KBM-7 (cell line): ENCODE results near the gene PITRM1.

ENCODE experiments used
- DNase-seq: peaks from one replicate; pipeline ENCODE4 v3.0.0-alpha.2; 2015
- in situ Hi-C: fragments of 300-500 bp; cut with MboI; formaldehyde crosslinking; loops from 2 replicates; pipeline ENCODE4 v1.14.3; 2020; ENCODE audit warnings: low sequenced_read_pairs, low pct_unique_long_range_greater_than_20kb, mixed read lengths

Gene PITRM1

DNA sequence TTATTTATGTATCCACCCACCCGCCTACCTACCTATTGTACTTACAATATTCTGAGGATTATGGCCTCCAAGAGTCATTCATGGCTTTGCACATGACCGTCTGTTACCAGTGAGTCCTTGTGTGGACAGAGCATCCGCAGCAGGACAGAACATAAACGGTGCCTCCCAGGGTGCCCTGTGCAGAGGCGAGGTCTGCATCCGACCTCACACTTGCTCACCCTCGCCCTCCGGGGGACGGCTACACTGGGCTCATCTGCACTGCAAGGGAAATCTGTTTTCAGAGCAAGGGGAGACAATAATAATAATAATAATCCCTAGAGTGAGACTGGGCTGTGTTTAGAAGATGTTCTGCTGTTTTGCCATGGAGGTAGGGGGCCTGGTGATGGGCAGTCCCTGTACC lies 75.4 kb downstream of the PITRM1 start:
- no peak for DNase-seq
- in situ Hi-C loops = no loop called here

DNA sequence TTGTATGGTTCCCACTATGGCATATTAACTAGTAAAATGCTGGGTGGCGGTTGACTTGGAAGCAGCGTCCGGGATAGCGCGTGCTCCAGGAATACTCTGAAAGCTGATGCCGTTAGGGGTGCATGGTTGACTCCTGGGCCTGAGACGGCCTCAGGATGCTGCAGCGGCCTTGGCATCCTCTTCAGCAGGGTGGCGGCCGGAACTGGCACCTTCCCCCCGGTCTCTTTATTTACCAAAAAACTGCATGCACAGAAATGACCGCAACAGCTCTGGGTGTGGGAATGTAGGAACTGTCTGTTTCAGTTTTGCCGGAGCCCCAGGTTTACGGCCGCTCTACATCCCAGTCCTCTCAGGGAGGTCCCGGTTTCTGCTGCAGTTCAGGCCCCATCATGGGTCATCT lies 76.4 kb downstream of the PITRM1 start:
- no peak for DNase-seq
- in situ Hi-C loops = no loop called here

DNA sequence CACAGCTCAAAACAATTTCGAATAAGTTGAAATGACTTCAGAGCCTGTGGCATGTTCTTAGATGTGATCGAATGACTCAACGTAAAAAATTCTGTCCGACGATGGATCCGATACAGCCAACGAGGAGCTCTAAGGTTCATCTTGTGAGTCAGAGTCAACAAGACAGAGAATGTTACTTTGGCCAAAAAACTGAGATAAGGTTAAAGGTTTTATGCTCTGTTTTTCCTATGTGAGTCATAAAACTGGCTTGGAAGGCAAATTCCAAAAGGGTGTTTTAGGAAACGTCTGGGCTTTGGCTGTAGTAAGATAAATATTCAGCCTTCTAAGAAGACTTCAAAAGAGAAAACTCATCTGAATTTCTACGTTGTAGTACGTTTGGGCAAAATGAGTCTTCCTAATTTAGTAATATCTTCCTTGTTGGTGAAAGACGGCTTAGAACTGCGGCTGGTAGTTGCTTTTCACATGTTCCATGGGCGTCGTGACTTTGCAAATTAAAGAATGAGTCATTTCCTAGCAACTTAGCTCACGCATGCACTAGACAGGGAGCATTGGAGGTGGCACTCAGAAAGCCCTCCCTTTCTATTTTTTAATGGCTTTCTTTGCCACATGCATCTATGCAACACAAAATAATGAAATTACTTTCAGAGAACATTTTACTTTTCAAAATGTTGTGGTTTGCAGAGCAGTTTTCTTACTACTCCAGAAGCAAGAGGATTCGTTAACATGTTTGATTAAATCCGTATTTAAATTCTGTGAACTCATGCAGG lies 77.0 kb downstream of the PITRM1 start:
- peak; percentile 86 for DNase-seq
- in situ Hi-C loops = no loop called here

DNA sequence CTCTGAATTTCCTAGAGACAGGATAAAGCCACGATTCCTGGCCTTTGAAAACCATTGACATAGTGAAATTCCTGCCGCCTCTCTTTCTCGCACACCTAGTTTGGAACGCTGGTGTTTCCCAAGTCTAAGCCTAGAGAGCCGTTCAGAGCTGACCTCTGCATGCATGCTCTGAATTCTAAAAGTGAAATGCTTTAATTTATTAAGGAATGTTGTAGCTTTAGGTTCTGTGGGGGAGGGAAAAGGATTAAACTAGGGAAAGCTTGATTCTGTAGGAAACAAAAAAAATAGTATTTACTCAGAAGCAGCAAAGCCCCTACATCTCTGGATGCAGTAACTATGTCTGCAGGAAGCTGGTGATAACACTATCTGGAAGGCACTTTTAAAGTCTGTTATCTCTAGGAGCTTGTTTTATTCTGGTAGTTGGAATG lies 78.0 kb downstream of the PITRM1 start:
- in situ Hi-C loops = no loop called here
- no peak for DNase-seq

DNA sequence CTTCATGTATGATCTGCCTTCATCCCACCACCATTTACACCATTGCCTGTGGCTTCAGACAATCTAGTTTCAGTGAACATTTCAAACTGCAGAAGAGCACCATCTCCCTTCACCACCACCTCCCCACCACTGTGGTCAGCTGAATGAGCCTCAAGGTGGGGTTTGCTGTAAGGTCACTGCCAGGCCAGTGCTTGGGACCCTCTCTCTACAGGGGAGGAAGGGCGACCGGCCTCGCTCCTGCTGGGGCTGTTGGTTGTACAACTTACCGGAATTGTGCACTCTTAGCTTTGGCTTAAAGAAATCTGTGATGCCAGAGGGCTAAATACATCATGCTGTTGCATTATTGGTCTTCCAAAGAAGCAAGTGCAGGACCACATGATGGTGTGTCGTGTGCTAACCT lies 78.6 kb downstream of the PITRM1 start:
- in situ Hi-C loops = no loop called here
- DNase-seq = no peak

DNA sequence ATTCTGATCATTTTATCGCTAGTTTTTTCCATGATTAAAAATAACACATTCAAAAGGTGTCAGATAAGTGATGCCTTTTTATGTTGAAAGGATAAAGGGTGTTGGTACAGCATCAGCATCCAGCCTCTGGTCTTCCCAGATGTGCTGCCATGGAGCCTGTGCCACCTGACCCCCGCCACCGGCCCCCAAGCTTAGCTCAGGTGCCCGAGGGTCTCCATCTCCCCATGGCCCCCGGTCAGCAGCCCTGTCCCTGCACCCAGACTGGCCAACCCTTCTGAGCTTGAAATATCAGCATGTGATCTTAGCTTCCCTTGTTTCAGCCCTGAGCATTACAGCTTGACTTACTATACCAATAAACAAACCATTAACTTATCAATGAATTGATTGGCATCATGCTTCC lies 80.7 kb downstream of the PITRM1 start:
- in situ Hi-C loops = no loop called here
- no peak for DNase-seq

DNA sequence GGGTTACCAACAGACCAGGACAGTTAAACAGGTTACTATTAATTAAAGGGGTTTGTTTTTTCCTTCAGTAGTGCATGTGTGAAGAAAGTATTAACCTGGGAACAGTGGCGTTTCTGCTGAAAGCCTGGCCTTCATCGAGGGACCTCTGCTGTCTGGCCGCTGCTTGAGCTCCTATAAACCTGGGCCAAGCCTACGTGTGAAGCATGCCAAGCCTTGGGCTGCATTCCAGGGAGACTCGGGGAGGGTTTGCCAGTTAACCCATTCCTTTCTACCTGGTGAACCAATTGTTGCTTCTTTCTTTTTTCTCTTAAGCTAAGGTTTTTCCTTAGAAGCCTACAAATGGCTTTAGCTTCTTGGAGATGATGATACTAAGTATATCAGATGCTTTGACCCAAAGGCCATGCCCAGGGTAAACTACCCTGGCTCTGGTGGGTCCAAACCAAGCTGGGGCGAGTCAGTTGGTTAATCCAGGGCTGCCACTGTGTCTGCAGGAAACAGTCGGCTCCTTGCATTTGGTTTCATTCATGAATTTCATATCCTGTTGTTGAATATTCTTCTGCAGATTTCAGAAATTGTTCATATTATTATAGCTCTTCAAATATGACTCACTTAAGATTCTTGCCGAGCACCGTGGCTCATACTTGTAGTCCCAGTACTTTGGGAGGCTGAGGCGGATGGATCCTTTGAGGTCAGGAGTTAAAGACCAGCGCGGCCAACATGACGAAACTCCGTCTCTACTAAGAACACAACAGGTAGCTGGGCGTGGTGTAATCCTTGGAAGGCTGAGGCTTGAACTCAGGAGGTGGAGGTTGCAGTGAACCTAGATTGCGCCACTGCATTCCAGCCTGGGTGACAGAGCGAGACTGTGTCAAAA lies 81.4 kb downstream of the PITRM1 start:
- in situ Hi-C loops = no loop called here
- no peak for DNase-seq

DNA sequence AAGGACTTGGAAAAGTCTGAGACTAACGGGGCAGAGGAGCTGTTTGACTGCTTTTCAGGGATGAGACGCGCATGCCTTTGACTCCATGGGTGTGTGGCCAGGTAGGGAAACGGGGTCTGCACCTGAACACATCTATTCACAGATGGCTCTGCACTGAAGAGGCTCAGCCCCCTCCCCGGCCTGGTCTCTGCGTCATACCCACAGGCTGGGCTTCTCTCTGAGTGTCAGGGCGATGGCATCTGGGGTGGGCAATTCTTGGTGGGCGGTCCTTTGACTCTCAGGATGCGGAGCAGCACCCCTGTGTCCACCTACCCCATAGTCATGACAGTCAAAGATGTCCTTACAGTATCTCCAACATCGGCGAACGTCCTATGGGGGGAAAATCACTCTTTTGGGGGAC lies 82.2 kb downstream of the PITRM1 start:
- DNase-seq = no peak
- in situ Hi-C loops = no loop called here
